GM18861 (cell line): ENCODE data around the gene CDK11A.
"Not testable (repeated sequence)": the region's sequence is repeated elsewhere in the genome, so short reads cannot be mapped to it uniquely, and the experiment has no call there.

Experiments used
- ATAC-seq: cut with Tn5 transposase; IDR thresholded peaks from one replicate; pipeline ENCODE4 v1.9.1; 2021; ENCODE audit not compliant: unreplicated experiment

The CDK11A gene

GRCh38 chr1:1664318-1664717 is 59.8 kb downstream of the CDK11A start:
- not testable (repeated sequence) for ATAC-seq

- not testable (repeated sequence) for ATAC-seq
These were observed 61.2 kb downstream of the CDK11A start for GRCh38 chr1:1662830-1663560.

GRCh38 chr1:1662392-1662791 is 61.8 kb downstream of the CDK11A start:
- not testable (repeated sequence) for ATAC-seq

GRCh38 chr1:1658583-1659549 is 65.3 kb downstream of the CDK11A start, which contains the start of gene CDK11B:
Gene CDK11B, minus strand, starts transcription at chr1:1659004. Its CDS starts 1,519 bp downstream, at chr1:1657485.
- peak; percentile 67 for ATAC-seq
